Upper lobe of left lung (tissue), 4 donors: Measurements from ENCODE around the gene LMOD2.

Source experiments
- EP300 ChIP-seq, 4 donors: sonication (generic); formaldehyde crosslinking; IDR thresholded peaks; one replicate each; pipeline ENCODE4 v1.5.1; 2017; ENCODE audit warnings: antibody characterized with exemption in 4 of 4, control low read depth in 2 of 4
- POLR2A ChIP-seq, 4 donors: fragments of 450-650 bp; IDR thresholded peaks; one replicate each; pipeline ENCODE4 v1.5.1; 2016 to 2017; ENCODE audit warnings: antibody characterized with exemption in 4 of 4, mild to moderate bottlenecking in 2 of 4
- POLR2AphosphoS5 ChIP-seq, 2 donors: sonication (generic); formaldehyde crosslinking; IDR thresholded peaks; one replicate each; pipeline ENCODE4 v1.5.1; 2017; ENCODE audit warnings: antibody characterized with exemption in 2 of 2
- TF ChIP-seq, protein P1 (sequence below), 6 experiments: fragments of 450-650 bp in 4 of 6; fragments of 200-600 bp in 2 of 6; sonication (generic) in 2 of 6; IDR thresholded peaks; one replicate each; pipeline ENCODE4 v1.5.1; 2016 to 2019; ENCODE audit warnings: antibody characterized with exemption in 6 of 6

DNA sequence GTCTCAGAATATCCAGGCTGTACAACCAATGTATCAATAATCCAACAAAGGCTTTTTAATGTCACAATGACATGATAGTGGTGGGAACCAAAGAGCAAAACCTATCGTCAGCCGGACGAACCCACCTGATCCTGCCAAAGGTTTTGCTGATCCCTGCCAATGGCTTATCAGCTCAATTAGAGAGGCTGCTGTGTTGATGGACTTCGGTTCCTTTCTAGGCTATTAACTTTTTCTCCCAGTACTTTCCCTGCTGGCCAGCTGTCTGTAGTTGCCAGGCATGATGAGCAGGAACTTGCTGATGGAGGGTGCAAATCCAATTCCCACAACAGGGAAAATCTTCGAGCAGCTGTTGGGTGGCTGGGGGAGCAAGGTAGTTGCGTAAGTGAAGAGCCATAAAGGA lies 2.4 kb downstream of the LMOD2 start:
- TF ChIP-seq EP300 (IDR thresholded peaks at IDR 0.05) (no peak), POLR2AphosphoS5 (IDR thresholded peaks at IDR 0.05) (no peak), POLR2A (IDR thresholded peaks at IDR 0.05) (no peak)
- TF ChIP-seq, protein P1, sequence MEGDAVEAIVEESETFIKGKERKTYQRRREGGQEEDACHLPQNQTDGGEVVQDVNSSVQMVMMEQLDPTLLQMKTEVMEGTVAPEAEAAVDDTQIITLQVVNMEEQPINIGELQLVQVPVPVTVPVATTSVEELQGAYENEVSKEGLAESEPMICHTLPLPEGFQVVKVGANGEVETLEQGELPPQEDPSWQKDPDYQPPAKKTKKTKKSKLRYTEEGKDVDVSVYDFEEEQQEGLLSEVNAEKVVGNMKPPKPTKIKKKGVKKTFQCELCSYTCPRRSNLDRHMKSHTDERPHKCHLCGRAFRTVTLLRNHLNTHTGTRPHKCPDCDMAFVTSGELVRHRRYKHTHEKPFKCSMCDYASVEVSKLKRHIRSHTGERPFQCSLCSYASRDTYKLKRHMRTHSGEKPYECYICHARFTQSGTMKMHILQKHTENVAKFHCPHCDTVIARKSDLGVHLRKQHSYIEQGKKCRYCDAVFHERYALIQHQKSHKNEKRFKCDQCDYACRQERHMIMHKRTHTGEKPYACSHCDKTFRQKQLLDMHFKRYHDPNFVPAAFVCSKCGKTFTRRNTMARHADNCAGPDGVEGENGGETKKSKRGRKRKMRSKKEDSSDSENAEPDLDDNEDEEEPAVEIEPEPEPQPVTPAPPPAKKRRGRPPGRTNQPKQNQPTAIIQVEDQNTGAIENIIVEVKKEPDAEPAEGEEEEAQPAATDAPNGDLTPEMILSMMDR (IDR thresholded peaks at IDR 0.05), result no peak
